Stimulated activated CD8-positive, alpha-beta memory T cell treated with anti-CD3 and anti-CD28 coated beads, Interleukin-7, amount 100 ng/mL, for 4 hours (primary cell): ENCODE measurements around the gene IQSEC2.

ENCODE experiments used
- DNase-seq, 2 donors: peaks; one replicate each; pipeline ENCODE4 v3.0.0-alpha.2; 2020; ENCODE audit warnings: low read depth in 2 of 2

Gene IQSEC2

DNA sequence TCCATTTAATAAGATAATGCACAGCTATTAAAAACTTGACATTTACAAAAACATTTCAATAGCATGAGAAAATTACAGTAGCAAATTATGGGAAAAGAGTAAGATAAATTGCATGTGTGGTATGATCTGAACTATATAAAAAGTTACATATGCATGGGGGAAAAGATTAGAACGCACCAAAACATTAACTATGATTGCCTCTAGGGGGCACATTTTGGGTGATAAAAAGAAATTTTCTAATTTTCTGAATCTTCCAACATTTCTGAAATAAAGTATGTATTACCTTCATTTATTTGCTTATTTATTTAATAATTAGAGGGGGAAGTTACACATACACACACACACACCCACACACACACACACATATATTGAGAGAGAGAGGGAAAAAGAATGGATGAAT lies 36.8 kb downstream of the IQSEC2 start:
- DNase-seq = no peak

- DNase-seq = no peak
Observed at GRCh38 chrX:53242310-53242709, 39.1 kb downstream of the IQSEC2 start.

DNA sequence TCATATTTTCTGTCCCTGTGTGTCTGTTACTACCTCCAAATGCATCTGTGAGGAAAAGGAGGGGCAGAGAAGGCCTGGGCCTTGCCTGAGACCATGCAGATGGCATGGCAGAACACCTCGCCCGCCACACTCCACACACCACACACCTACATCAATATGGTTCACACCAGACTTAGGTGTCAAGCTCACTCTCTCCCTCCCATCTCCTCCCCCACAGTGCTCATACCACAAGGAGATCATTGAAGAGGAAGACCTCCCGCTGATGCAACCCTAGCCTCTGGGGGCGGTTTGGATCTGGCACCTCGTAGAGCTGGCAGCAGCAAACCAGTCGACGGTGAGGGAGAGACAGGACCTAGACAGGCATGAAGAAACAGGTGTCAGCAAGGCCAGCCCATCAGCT lies 39.8 kb downstream of the IQSEC2 start:
- DNase-seq = no peak

DNA sequence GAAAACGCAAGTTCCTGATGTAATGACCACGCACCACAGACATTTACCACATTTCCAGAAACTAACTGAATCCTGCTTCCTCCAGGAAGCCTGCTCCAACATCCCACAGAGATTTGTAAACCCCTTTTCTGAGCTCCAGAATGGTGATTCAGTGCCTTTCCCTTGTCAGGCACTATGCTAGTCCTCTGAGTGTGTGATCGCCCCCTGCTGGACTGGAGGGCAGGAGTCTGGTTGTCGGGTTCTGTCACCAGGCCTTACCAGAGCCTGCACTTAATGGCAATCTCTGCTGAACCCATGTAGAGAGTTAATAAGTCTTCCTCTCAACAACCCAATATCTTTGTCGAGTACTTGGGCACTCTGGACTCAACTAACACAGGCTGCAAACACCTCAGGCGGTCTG lies 41.9 kb downstream of the IQSEC2 start:
- DNase-seq = peak in 1 of 2 donors; percentile 48

DNA sequence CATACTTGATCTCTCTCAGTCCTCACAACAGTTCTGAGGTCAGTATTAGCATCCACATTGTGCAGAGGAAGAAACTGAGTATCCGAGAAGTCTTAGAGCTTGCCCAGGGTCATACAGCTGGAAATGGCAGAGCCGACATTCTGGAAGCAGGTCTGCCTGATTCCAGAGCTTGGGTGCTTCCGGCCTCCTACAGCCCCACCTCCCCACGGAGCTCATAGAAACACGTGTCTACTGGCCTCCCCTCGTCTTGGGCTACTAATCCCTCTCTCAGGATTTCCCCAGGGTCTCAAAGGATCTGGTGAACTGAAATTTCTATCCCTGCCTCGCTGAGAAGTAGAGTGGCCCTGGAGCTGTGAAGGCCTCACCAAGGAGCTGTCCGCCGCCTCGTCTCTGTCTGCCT lies 44.3 kb downstream of the IQSEC2 start:
- DNase-seq = no peak

DNA sequence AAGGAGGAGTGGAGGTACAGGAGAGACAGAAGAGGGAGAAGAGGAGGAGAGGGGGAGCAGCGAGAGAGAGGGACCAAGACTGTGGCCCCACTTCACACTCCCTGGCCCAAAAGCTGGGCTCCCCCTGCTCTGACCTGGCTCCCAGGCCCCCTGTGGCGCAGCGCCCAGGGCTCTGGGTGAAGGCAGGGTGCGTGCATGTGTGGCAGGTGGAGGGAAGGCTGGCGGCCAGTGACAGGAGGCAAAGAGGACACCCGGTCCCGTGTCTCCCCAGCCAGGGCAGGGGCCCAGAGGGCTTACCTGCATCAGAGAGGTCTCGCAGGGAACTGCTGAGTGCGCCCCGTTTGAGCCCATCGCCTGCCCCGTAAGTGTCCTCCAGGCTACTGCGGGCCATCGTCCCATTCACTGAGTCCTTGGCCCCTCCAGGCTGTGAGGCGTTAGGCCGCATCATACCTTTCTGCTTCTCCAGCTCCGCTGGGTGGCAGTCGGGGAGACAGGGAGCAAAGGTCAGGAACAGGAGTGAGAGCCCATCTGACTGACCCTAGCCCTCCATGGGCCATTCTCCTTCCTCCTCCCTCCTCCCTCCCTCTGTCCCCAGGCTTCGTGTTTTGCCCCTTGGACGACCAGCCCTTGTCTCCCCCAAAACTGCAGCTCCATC lies 45.2 kb downstream of the IQSEC2 start:
- DNase-seq = no peak

GRCh38 chrX:53235566-53235965 lies 45.8 kb downstream of the IQSEC2 start:
- DNase-seq = no peak

DNA sequence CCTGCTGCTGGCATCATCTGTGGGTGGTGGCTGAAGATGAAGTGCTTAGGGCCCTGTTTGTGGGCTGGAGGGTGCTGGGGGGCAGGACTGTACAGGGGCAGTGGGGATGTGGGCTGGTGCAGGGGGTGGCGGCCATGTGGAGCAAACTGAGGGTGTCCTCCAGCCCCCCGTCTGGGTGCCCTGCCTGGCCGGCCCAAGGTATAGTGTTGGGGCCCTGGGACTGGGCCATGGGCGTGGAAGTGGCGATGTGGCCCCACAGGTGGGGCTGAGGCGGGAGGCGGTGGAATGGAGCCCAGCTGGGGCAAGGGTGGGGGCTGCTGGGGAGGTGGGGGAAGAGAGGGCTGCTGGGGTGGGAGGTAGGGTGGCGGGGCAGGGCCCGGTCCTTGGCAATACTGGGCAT lies 46.9 kb downstream of the IQSEC2 start:
- no peak for DNase-seq

DNA sequence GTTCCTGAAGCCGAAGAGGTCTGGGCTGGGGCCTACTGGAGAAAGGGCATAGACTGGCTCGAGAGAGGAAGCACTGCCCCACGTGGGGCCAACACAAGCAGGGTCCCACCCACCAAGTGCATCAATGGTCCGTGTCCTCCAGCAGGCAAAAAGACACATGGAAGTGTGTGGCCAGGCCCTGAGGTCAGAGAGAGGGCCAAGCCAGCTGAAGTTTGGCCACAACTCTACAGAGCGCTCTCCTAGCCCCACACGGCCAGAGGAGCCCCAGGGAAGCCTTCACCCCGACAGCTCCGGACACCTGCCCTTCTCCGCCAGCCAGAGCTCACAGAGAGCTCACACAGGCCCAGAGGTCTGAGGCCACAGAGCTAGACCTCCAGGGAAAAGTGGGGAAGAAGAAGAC lies 47.8 kb downstream of the IQSEC2 start:
- no peak for DNase-seq

GRCh38 chrX:53230116-53230515 lies 51.3 kb downstream of the IQSEC2 start:
- DNase-seq = no peak

- no peak for DNase-seq
Observed at GRCh38 chrX:53227224-53227765, 54.1 kb downstream of the IQSEC2 start.

DNA sequence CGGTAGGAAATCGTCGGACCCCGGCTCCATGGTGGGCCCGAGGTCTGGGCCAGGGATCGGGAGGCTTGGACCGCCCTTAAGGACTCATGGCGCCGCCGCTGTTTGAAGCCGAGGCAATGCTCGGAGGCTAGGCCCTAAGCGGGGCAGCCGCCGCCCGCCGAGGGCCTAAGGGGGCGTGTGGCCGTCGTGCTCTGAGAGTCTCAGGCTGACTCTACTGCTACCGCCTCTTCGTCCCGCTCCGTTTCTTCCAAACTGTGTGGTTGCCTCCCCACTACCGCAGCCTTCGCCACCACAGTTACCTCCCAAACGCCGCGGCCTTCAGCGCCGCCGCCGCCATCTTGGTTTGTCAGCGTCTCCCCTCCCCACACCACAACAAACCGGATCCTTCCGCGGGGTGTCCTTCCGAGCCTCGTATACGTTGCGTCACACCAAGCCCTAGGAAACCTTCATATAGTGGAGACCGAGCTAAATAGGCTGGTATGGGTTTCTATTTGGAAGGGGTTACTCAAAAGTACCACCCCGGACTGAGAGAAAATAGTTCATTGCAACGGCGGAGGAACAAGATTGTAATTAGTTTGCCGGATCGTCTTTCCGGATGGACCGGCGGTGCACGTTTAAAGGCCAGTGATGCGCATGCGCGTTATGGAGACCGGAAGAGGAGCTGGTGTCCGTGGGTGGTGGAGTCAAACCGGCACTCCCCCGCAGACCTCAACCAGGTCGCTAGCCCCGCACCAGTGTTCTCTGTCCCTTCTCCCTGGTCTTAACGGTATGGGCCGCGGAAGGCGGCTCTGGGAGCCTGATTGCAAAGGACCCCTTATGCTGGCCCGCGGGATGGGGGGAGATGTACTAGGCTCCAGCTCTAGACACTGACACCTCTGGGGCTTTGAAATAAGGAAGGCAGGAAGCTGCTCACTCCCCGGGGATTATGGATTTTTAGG lies 56.3 kb downstream of the IQSEC2 start, which contains the start of gene KDM5C:
KDM5C (minus strand) TSS at position 348 of the 938 bp plus-strand sequence; CDS start at position 30, 318 bp downstream.
- peak; percentile 84 to 92 for DNase-seq

DNA sequence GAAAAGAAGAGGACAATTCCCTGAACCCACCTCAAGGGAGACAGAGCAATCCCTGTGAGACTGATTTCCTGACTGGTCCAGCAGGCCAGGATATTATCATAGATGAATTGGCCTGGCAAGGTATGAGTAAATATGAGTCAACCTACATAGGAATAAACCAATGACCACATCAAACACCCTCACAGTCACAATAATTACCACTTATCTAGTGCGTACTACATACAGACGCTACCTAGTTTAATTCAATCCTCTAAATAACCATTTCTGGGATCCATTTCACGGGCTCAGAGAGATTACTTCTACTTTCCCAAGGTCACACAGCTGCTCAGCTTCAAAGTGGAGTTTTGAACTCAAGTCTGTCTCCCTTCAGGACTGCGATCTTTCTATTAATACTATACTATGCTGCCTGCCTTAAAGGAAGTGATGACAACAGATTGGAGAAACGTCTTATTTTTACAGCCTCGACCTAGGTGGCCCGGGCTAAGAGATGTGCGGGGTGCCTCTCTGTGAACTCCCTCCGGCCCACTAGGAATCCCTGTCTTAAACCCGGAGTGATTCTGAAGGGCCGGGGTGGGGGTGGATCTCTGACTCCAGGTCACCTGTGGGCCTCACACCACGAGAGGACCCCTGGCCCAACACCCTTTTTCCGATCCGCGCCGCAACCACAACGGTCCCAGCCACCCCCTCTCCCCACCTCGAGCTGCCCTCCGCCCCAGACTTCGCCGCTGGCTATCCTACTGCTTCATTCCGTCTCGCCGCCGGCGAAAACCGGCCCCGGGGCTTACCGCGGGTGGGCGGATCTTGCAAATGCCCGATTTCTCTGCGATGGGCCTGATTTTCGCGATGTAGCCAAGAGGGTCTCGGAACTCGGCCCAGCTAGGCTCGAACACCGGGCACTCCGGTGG lies 57.2 kb downstream of the IQSEC2 start:
- peak in 1 of 2 donors; percentile 13 for DNase-seq

GRCh38 chrX:53223068-53223693 lies 58.2 kb downstream of the IQSEC2 start:
- no peak for DNase-seq
